GM21576 (cell line): ENCODE measurements around the gene NONO.
"Not testable (repeated sequence)": the region's sequence is repeated elsewhere in the genome, so short reads cannot be mapped to it uniquely, and the experiment has no call there.

Experiments
- ATAC-seq: cut with Tn5 transposase; IDR thresholded peaks from one replicate; pipeline ENCODE4 v1.9.1; 2021; ENCODE audit warnings: mild to moderate bottlenecking, moderate library complexity; ENCODE audit not compliant: unreplicated experiment

NONO gene

DNA sequence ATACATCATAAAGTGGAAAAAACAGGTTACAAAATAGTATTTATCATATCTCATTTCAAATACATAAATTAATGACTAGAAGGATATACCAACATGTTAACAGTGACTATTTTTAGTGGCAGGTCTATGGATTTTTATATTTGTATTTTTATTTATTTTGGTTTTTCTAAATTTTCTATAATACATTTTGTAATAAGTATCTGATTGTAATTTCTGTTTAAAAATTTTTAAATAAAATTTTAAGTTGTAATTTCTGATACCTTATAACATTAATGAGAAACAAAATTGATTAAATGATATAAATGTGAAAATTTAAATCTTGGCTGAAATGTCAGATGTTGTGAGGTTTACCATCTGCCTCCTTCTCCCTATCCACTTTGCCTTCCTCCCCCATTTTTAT, 2.5 kb downstream of the NONO start:
- ATAC-seq, result no peak

DNA sequence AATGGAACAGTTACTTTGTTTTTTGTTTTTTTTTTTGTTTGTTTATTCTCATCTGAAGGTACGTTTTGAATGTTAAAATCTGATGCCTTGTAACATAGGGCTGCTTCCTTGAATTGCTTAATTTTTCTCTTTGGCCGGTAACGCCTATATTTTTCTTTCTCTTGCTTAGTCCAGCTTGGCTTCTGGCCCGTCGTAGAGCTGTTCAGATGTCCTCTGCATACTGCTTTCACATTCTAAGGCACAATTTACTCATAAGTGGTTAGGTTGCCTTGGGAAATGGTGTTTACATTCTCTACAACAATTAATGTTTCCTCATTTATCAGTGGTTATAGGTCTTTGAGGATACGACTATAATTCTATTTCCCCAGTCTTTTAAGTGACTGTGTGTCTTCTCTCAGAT, 7.9 kb downstream of the NONO start:
- ATAC-seq, result no peak

- ATAC-seq, result no peak
Observed at GRCh38 chrX:71292669-71293365, 9.4 kb downstream of the NONO start.

DNA sequence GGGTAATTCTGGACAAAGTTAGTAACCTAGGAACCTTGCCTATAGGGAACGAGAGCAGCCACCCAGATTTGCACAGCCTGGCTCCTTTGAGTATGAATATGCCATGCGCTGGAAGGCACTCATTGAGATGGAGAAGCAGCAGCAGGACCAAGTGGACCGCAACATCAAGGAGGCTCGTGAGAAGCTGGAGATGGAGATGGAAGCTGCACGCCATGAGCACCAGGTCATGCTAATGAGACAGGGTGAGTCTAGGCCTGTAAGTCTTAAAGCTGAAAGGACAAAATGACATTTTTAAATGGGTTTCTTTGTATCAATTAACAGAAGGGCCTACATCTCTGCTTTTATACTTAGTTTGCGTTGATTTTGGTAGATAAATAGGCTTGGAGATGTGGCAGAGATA, 13.4 kb downstream of the NONO start:
- ATAC-seq, result no peak

GRCh38 chrX:71298119-71298518, 14.7 kb downstream of the NONO start:
- no peak for ATAC-seq

DNA sequence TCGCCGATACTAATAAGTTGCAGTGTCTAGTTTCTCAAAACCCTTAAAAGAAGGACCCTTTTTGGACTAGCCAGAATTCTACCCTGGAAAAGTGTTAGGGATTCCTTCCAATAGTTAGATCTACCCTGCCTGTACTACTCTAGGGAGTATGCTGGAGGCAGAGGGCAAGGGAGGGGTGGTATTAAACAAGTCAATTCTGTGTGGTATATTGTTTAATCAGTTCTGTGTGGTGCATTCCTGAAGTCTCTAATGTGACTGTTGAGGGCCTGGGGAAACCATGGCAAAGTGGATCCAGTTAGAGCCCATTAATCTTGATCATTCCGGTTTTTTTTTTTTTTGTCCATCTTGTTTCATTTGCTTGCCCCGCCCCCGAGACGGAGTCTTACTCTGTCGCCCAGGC, 16.6 kb downstream of the NONO start:
- ATAC-seq, result not testable (repeated sequence)

DNA sequence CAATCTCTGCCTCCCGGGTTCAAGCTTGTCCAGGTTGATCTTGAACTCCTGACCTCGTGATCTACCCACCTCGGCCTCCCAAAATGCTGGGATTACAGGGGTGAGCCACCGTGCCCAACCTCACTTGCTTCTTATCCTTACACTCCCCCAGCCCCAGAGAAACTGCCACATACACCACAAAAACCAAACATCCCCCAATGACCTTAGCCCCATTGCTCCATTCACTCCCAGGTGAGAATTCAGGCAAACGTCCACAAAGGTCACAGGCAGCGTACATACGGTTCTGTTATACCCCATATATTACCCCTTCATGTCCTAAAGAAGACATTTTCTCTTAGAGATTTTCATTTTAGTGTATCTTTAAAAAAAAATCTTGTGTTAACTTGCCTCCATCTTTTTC, 17.1 kb downstream of the NONO start:
- ATAC-seq, result not testable (repeated sequence)

- no peak for ATAC-seq
Observed at GRCh38 chrX:71301195-71301924, 17.9 kb downstream of the NONO start, which contains the start of gene ITGB1BP2. ITGB1BP2 (plus strand) TSS chrX:71301750; CDS start chrX:71301807, 57 bp downstream.

GRCh38 chrX:71302461-71303213, 19.2 kb downstream of the NONO start:
- no peak for ATAC-seq

- ATAC-seq, result no peak
Observed at GRCh38 chrX:71304561-71304960, 21.1 kb downstream of the NONO start.

DNA sequence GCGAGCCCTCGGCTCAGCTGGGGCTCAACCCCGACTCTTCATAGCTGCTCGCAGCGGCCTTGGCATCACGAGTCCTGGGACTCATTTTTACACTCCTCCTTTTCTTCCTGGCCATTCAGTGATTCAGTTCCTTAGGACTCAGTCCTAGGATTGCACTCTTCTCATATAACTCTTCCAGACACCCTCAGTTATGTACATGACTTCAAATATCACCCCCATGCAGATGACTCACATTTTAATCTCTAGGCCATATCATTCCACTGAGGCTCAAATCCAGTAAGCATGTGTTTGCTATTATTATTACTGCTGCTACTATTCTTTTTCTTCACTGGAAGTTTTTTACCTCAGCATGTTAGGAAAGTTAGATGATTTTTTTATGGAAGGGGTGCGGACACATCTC, 32.5 kb downstream of the NONO start:
- no peak for ATAC-seq

DNA sequence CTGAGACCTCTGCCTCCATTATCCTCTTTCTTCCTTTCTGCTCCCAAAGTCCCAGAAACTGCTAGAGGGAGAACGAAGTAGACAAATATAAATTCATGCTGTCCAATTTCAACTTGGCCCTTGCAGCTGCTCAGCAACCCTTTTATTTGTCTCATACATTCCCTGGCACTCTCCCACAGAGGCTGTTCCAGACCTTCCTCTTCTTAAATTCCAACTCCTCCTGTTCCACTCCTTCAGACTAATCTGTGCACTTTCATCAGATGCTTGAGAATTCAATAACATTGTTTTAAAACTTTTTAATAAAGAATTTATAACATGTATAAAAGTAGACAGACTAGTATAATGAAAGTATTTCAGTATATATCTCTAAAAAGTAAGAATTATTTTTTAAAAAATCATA, 33.5 kb downstream of the NONO start:
- ATAC-seq, result not testable (repeated sequence)

DNA sequence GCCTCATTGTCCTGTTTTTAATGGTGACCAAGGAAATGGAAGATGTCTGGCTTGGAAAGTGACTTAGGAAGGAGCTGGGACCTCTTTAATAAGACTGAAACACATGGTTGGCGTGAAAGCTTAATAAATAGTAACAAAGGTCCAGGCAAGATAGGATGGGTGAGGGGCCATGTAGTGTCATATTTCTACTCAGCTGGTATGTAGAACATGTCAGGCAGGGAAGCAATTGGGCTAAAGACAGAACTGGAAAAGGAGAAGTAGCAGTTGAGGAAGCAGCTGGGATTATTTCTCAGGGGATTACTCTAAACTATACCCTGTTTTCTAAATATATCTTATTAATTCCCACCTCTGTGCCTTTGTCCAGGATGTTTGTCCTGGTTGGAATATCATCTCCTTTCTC, 36.7 kb downstream of the NONO start:
- ATAC-seq, result no peak

DNA sequence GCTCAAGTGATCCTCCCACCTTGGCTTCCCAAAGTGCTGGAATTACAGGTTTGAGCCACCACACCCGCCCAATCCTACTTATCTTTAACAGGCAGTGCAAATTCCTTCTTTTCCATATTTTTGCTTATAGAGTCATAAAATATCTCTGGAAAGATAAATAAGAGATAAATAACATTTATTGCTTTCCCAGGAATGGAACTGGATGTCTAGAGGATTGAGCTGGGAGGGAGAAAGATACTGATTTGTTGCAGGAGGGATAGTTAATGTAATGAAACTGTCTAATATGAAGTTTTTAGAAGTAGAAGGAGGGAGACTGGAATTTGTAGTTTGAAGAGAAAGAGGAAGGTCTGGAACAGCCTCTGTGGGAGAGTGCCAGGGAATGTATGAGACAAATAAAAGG, 38.3 kb downstream of the NONO start:
- no peak for ATAC-seq

DNA sequence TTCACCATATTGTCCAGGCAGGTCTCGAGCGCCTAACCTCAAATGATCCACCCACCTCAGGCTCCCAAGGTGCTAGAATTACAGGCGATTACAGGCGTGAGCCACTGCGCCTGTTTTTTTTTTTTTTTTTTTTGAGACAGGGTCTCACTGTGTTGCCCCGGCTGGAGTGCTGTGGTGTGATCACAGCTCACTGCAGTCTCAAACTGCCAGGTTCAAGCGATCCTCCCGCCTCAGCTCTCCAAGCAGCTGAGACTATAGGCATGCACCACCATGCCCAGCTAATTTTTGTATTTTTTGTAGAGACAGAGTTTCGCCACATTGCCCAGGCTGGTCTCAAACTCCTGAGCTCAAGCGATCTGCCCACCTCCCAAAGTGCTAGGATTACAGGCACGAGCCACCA, 41.0 kb downstream of the NONO start:
- ATAC-seq, result not testable (repeated sequence)

DNA sequence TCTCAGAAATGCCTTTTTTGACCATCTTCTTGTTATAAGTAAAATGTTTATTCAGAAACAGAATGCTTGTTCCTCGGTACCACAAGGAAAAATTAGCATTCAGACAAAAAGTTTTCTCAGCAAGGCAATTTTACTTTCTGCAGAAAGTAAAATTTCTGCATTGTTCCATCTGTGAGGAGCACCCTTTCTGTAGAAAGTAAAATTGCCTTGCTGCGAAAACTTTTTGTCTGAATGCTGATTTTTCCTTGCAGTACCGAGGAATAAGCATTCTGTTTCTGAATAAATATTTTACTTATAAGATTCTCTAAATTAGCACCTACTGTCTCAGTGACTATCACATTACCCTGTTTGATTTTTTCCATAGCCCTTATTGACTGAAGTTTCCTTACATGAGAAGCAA, 43.0 kb downstream of the NONO start:
- no peak for ATAC-seq

DNA sequence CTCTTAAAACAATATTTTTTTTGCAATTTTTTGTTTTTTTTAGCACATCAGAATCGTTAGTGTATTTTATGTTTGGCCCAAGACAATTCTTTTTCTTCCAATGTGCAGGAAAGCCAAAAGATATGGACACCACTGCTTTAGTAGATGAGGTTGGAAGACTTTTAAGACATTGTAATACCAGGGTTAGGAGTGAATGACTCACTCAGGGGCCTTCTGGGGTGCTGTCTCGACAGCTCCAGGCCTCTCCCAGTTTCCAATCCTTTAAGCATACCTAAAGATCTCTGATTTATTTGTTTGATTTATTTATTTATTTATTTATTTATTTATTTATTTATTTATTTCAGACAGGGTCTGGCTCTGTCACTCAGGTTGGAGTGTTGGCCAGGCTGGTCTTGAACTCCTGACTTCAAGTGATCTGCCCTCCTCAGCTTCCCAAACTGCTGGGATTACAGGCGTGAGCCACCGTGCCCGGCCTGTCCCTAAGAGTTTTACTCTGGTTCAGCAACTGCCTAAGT, 65.8 kb downstream of the NONO start:
- ATAC-seq, result not testable (repeated sequence)

- ATAC-seq, result not testable (repeated sequence)
Observed at GRCh38 chrX:71349867-71350266, 66.4 kb downstream of the NONO start.
